Spleen (tissue), 11 donors: ENCODE data around the gene TCF7L2. TPM values are rescaled to one million over a fixed set of nuclear protein-coding genes. Genes with fewer than 3 reads are reported as not detected.

Experiments
- DNase-seq: peaks from one replicate; pipeline ENCODE4 v3.0.0-alpha.2; 2020
- H3K27ac ChIP-seq, 8 donors: fragments of 200-600 bp; sonication (generic) in 7 of 8; 1 replicate in 4 of 8; 2 replicates in 4 of 8; pipeline versions ENCODE4 v1.5.0 to v1.8.0; 2016 to 2021; ENCODE audit warnings: inconsistent platforms in 4 of 8, mild to moderate bottlenecking in 4 of 8, moderate library complexity in 1 of 8
- H3K27me3 ChIP-seq, 7 donors: fragments of 200-600 bp; sonication (generic) in 6 of 7; replicated peaks in 1 of 7; 1 replicate in 4 of 7; 2 replicates in 3 of 7; pipeline versions ENCODE4 v1.5.0 to v1.8.0; 2016 to 2021; ENCODE audit warnings: inconsistent platforms in 3 of 7, mild to moderate bottlenecking in 1 of 7
- H3K36me3 ChIP-seq, 6 donors: fragments of 200-600 bp; sonication (generic) in 5 of 6; 1 replicate in 4 of 6; 2 replicates in 2 of 6; pipeline versions ENCODE4 v1.5.0 to v1.8.0; 2016 to 2021; ENCODE audit warnings: inconsistent platforms in 2 of 6
- H3K4me1 ChIP-seq, 6 donors: fragments of 200-600 bp; sonication (generic) in 5 of 6; 1 replicate in 3 of 6; 2 replicates in 3 of 6; pipeline versions ENCODE4 v1.5.0 to v1.8.0; 2016 to 2021; ENCODE audit warnings: inconsistent platforms in 3 of 6
- H3K4me3 ChIP-seq, 8 donors: fragments of 200-600 bp; sonication (generic) in 7 of 8; 1 replicate in 4 of 8; 2 replicates in 4 of 8; pipeline versions ENCODE4 v1.5.0 to v1.8.0; 2016 to 2021; ENCODE audit warnings: inconsistent platforms in 4 of 8, mild to moderate bottlenecking in 4 of 8, moderate library complexity in 2 of 8
- H3K9me3 ChIP-seq, 8 donors: fragments of 200-600 bp; sonication (generic) in 7 of 8; 1 replicate in 4 of 8; 2 replicates in 4 of 8; pipeline versions ENCODE4 v1.5.0 to v1.8.0; 2016 to 2021; ENCODE audit warnings: inconsistent platforms in 4 of 8
- POLR2A ChIP-seq, 3 donors: fragments of 450-650 bp; IDR thresholded peaks; one replicate each; pipeline ENCODE4 v1.5.1; 2017; ENCODE audit warnings: antibody characterized with exemption in 3 of 3, mild to moderate bottlenecking in 1 of 3
- POLR2AphosphoS5 ChIP-seq, 3 donors: sonication (generic); formaldehyde crosslinking; IDR thresholded peaks; one replicate each; pipeline ENCODE4 v1.5.1; 2017; ENCODE audit warnings: antibody characterized with exemption in 3 of 3
- WGBS, 5 donors: extraction: QIAGEN DNeasy Blood & Tissue Kit in 3 of 5; methylation state at CpG; one replicate each; pipeline versions ENCODE4 v1.1.5 to v1.1.7; 2013 to 2018; 5-methylcytosine and 5-hydroxymethylcytosine counted together
- intact Hi-C: fragments of 100-400 bp; cut with DNase I; formaldehyde crosslinking; loops from one replicate; pipeline ENCODE4 v1.15.0; 2023; ENCODE audit warnings: low total_unique reads
- polyA plus RNA-seq, 3 donors: library from polyadenylated mRNA; stranded (reverse); fragments of 200-250 nt; gene quantifications; one replicate each; pipeline ENCODE4 v1.2.1, GENCODE V29; 2013
- total RNA-seq, 7 donors: library from RNA; depleted of rRNA in 3 of 7; stranded (reverse); fragments of >200 nt in 3 of 7; fragmentation: NEBNext Ultra II Directional in 4 of 7; extraction: Animal tissue kit (Norgen Biotek cat#: 25700) in 4 of 7; gene quantifications; one replicate each; pipeline versions ENCODE4 v1.1.0 to v1.2.1, GENCODE V29; 2016 to 2021
- TF ChIP-seq, protein P1 (sequence below), 11 experiments: fragments of 200-600 bp in 7 of 11; fragments of 450-650 bp in 4 of 11; sonication (generic) in 4 of 11; IDR thresholded peaks in 8 of 11; conservative IDR thresholded peaks in 3 of 11; 1 replicate in 7 of 11; 2 replicates in 4 of 11; pipeline versions ENCODE4 v1.4.0 to v1.8.0; 2016 to 2021; ENCODE audit warnings: antibody characterized with exemption in 11 of 11, inconsistent platforms in 4 of 11, mild to moderate bottlenecking in 1 of 11
- donor health status: healthy with polysubstance abuse.
- donor health status: DM: no; HTN: no; CAD: no; lungs with moderate emphysema.
- donor health status: DM: no; HTN: no; CAD: no.
- donor health status: Bipolar disorder and iron deficiency.
- donor health status: healthy.
- donor health status: DM: no; HTN: no; CAD: no.
- donor health status: DM: yes; HTN: yes; CAD: no.

The TCF7L2 gene
- total and polyA plus RNA-seq, 10 donors: 4.6 to 85.6 (median 34.7) TPM

DNA sequence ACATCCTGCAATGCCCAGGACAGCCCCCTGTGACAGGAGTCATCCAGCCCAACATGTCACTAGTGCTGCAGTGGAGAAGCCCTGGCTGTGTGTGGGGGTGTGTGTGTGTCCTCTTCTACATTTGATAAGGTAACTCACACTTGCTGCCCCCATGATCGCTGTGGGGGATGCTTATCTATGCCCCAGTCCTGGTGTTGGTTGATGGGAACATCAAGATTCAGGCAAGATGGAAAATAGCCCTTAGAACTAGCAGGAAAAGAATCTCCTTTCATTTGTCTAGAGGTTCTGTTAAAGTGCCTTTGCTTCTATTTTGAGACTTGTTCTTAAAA, 52.4 kb downstream of the TCF7L2 start:
- Histone ChIP-seq H3K27ac (no peak overlapping the region), H3K36me3 (peaks cover 0 to 7% (median 0%) of the 10 kb centered on the region in 6 donors), H3K9me3 (no peaks in the 10 kb centered on the region), H3K4me3 (no peak overlapping the region), H3K4me1 (peaks cover 0 to 46% (median 30%) of the 10 kb centered on the region in 6 donors), H3K27me3 (no peaks in the 10 kb centered on the region)
- 71 to 88% (median 80%) methylated on average over 1 of the region's 1 CpG for WGBS, 5 donors
- TF ChIP-seq POLR2AphosphoS5 (IDR thresholded peaks at IDR 0.05) (no peak), POLR2A (IDR thresholded peaks at IDR 0.05) (no peak)
- TF ChIP-seq, protein P1, sequence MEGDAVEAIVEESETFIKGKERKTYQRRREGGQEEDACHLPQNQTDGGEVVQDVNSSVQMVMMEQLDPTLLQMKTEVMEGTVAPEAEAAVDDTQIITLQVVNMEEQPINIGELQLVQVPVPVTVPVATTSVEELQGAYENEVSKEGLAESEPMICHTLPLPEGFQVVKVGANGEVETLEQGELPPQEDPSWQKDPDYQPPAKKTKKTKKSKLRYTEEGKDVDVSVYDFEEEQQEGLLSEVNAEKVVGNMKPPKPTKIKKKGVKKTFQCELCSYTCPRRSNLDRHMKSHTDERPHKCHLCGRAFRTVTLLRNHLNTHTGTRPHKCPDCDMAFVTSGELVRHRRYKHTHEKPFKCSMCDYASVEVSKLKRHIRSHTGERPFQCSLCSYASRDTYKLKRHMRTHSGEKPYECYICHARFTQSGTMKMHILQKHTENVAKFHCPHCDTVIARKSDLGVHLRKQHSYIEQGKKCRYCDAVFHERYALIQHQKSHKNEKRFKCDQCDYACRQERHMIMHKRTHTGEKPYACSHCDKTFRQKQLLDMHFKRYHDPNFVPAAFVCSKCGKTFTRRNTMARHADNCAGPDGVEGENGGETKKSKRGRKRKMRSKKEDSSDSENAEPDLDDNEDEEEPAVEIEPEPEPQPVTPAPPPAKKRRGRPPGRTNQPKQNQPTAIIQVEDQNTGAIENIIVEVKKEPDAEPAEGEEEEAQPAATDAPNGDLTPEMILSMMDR (IDR thresholded peaks at IDR 0.05 in 8 of 11, conservative IDR thresholded peaks at IDR 0.05 in 3 of 11): no peak
- DNase-seq: no peak
- intact Hi-C loops: no loop called here

DNA sequence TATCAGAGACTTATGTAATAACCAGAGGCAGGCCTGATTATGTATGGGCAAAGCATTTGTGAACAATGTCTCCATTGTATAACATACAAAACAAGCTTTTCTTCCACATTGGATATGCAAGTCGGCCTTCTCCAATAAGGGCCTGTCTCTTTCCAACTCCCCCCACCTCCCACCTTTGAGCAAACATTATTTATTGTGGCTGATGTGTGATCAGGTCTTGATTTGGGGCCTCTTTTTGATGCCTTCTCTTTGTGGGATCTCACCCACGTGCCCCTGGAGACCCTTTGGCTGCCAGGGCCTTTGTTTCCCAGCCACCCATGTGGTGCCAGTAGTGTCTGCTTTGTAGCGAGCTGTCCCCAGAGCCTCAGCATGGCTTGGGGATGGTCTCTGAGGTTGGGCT, 53.0 kb downstream of the TCF7L2 start:
- H3K4me1 ChIP-seq: peaks cover 0 to 52% (median 37%) of the 10 kb centered on the region in 6 donors
- H3K27ac ChIP-seq: no peak overlapping the region
- TF ChIP-seq, protein P1 (IDR thresholded peaks at IDR 0.05 in 8 of 11, conservative IDR thresholded peaks at IDR 0.05 in 3 of 11): no peak
- TF ChIP-seq POLR2A (IDR thresholded peaks at IDR 0.05): no peak
- TF ChIP-seq POLR2AphosphoS5 (IDR thresholded peaks at IDR 0.05): no peak
- H3K4me3 ChIP-seq: no peak overlapping the region
- 70 to 85% (median 77%) methylated on average over 3 of the region's 3 CpGs for WGBS, 5 donors
- no peaks in the 10 kb centered on the region for H3K9me3 ChIP-seq
- intact Hi-C loops: no loop called here
- no peak for DNase-seq
- peaks cover 0 to under 1% (median 0%) of the 10 kb centered on the region in 7 donors for H3K27me3 ChIP-seq
- peaks cover 0 to 8% (median 0%) of the 10 kb centered on the region in 6 donors for H3K36me3 ChIP-seq

DNA sequence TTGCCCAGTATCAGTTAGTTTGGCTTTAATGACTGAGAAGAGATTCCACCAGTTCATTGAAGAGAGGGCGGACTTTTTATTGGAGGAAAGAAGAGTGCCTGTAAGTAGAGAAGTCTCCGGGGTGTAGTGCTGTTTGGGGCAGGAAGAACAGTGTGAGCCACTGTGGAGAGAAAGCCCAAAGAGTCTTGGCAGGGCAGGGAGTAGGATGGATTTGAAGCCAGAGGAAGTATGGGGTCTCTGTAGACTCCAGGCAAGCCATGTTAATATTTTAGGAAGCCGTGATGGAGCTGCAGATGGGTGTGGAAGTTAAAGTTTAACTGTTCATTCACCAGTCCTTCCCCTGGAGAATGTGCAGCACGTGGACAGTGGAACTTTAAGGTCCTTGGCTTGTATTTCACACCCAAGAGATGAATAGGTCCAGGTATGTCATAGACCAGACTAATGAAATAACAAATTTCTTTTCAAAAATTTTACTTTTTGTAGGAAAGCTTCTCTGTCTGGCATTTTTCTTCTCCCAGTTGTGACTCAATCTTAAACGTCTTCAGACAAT, 54.1 kb downstream of the TCF7L2 start:
- 73 to 92% (median 78%) methylated on average over 5 of the region's 5 CpGs for WGBS, 5 donors
- no peak overlapping the region for H3K27ac ChIP-seq
- H3K4me3 ChIP-seq: no peak overlapping the region
- intact Hi-C loops: no loop called here
- H3K27me3 ChIP-seq: peaks cover 0 to 11% (median 0%) of the 10 kb centered on the region in 7 donors
- H3K9me3 ChIP-seq: no peaks in the 10 kb centered on the region
- TF ChIP-seq, protein P1 (IDR thresholded peaks at IDR 0.05 in 8 of 11, conservative IDR thresholded peaks at IDR 0.05 in 3 of 11): no peak
- TF ChIP-seq POLR2A (IDR thresholded peaks at IDR 0.05) (no peak), POLR2AphosphoS5 (IDR thresholded peaks at IDR 0.05) (no peak)
- peaks cover 0 to 60% (median 40%) of the 10 kb centered on the region in 6 donors for H3K4me1 ChIP-seq
- peaks cover 0 to 11% (median 0%) of the 10 kb centered on the region in 6 donors for H3K36me3 ChIP-seq
- DNase-seq: no peak

DNA sequence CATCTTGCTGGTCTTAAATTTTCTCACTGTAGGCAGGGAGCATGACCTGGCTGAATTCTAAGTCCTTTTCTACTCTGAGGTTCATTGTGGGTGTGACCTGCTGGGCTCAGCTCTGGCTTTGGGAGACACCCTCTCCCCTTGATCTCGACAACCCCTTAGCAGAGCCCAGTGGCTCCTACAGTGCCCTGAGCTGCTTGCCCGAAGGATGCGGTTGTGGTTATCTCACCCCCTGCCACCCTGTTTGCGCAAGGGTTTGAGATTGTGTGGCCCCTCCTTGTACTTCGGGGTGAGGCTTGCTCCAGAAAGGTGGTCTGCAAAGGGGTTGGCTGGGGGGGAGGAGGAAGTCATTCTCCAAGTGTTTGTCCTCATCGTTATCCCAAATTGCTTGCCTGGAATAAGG, 55.3 kb downstream of the TCF7L2 start:
- peaks cover 0 to 18% (median 0%) of the 10 kb centered on the region in 6 donors for H3K36me3 ChIP-seq
- no peak for DNase-seq
- H3K9me3 ChIP-seq: no peaks in the 10 kb centered on the region
- TF ChIP-seq POLR2AphosphoS5 (IDR thresholded peaks at IDR 0.05): no peak
- TF ChIP-seq, protein P1 (IDR thresholded peaks at IDR 0.05 in 8 of 11, conservative IDR thresholded peaks at IDR 0.05 in 3 of 11): no peak
- no peak for TF ChIP-seq POLR2A (IDR thresholded peaks at IDR 0.05)
- H3K27ac ChIP-seq: no peak overlapping the region
- peaks cover 0 to 60% (median 40%) of the 10 kb centered on the region in 6 donors for H3K4me1 ChIP-seq
- H3K4me3 ChIP-seq: no peak overlapping the region
- intact Hi-C loops: no loop called here
- H3K27me3 ChIP-seq: peaks cover 0 to 11% (median 0%) of the 10 kb centered on the region in 7 donors
- WGBS, 5 donors: 42 to 73% (median 58%) methylated on average over 6 of the region's 6 CpGs
